Measurements from ENCODE around the gene YY1.

Gene YY1

DNA sequence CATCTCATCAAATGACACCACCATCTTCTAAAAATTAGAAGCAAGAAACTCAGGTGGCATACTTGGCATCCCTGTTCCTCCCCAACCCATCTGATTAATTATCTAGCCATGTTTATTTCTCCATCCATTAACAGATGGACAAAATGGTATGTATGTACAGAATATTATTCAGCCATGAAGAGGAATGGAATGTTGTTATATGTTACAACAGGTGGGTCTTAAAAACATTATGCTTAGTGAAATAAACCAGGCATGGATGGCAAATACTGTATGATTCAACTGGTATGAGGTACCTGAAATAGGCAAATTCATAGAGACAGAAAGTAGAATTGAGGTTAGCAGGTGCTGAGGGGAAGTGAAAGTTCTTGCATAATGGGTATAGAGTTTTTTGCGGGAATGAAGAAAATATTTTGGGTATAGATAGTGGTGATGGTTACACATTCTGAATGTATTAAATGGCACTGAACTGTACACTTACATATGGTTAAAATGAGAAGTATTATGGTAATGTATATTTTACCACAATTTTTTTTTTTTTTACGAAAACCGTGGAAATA is 17.5 kb downstream of the YY1 start:
- no peak for TF ChIP-seq RARB (CRISPR knock-in tag; IDR thresholded peaks at IDR 0.05)
- TF ChIP-seq CSDC2 (CRISPR knock-in tag; IDR thresholded peaks at IDR 0.05) = no peak
- ATAC-seq = no peak

DNA sequence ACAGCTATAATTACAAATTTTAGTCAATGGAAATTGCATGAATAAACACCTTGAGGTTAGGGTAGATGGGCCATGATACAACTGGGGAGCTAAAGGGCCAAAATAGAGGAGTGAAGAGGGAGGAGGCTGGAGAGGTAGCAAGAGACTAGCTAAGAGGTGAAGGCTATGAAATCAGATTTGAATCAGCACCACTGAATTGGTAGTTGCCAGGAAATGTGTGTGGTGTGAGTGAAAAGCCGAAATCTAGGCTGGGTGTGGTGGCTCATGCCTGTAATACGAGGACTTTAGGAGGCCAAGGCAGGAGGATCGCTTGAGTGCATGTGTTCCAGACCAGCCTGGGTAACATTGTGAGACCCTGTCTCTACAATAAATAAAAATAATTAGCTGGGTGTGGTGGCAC is 22.7 kb downstream of the YY1 start:
- ATAC-seq = no peak
- TF ChIP-seq ZNF8 (CRISPR knock-in tag; IDR thresholded peaks at IDR 0.05) = no peak

DNA sequence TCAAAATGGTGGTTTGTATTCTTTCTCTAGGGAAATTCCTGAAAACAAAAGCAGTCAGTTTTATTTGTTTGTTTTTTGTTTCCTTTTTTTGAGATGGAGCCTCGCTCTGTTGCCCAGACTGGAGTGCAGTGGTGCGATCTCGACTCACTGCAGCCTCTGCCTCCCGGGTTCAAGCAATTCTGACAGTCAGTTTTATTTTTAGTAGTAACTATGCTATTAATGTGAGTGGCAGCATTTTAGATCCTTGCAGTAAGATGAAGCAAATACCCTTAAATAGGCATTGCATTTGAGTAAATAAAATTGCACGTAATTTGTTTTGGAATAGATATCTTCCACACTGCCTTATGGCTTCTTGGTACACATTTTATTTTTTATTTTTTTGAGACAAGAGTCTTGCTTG is 23.6 kb downstream of the YY1 start:
- no peak for TF ChIP-seq ARNTL (CRISPR knock-in tag; IDR thresholded peaks at IDR 0.05; ENCODE audit: borderline replicate concordance, low read depth)
- no peak for TF ChIP-seq ZNF70 (CRISPR knock-in tag; IDR thresholded peaks at IDR 0.05)
- no peak for TF ChIP-seq GLIS3 (CRISPR knock-in tag; IDR thresholded peaks at IDR 0.05)
- TF ChIP-seq OSR1 (CRISPR knock-in tag; IDR thresholded peaks at IDR 0.05) = no peak
- no peak for TF ChIP-seq RARB (CRISPR knock-in tag; IDR thresholded peaks at IDR 0.05)
- no peak for TF ChIP-seq ZC3H10 (CRISPR knock-in tag; IDR thresholded peaks at IDR 0.05)
- TF ChIP-seq, protein P1, sequence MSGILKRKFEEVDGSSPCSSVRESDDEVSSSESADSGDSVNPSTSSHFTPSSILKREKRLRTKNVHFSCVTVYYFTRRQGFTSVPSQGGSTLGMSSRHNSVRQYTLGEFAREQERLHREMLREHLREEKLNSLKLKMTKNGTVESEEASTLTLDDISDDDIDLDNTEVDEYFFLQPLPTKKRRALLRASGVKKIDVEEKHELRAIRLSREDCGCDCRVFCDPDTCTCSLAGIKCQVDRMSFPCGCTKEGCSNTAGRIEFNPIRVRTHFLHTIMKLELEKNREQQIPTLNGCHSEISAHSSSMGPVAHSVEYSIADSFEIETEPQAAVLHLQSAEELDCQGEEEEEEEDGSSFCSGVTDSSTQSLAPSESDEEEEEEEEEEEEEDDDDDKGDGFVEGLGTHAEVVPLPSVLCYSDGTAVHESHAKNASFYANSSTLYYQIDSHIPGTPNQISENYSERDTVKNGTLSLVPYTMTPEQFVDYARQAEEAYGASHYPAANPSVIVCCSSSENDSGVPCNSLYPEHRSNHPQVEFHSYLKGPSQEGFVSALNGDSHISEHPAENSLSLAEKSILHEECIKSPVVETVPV (CRISPR knock-in tag; IDR thresholded peaks at IDR 0.05) = no peak
- TF ChIP-seq BACH2 (CRISPR knock-in tag; IDR thresholded peaks at IDR 0.05; ENCODE audit: borderline replicate concordance) = no peak
- TF ChIP-seq, protein P2, sequence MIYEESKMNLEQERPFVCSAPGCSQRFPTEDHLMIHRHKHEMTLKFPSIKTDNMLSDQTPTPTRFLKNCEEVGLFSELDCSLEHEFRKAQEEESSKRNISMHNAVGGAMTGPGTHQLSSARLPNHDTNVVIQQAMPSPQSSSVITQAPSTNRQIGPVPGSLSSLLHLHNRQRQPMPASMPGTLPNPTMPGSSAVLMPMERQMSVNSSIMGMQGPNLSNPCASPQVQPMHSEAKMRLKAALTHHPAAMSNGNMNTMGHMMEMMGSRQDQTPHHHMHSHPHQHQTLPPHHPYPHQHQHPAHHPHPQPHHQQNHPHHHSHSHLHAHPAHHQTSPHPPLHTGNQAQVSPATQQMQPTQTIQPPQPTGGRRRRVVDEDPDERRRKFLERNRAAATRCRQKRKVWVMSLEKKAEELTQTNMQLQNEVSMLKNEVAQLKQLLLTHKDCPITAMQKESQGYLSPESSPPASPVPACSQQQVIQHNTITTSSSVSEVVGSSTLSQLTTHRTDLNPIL (CRISPR knock-in tag; IDR thresholded peaks at IDR 0.05; ENCODE audit: low read depth) = no peak
- TF ChIP-seq ZFP30 (CRISPR knock-in tag; IDR thresholded peaks at IDR 0.05) = no peak
- TF ChIP-seq CSDC2 (CRISPR knock-in tag; IDR thresholded peaks at IDR 0.05) = no peak
- TF ChIP-seq ESRRG (CRISPR knock-in tag; IDR thresholded peaks at IDR 0.05) = no peak
- no peak for TF ChIP-seq TOX (CRISPR knock-in tag; IDR thresholded peaks at IDR 0.05; ENCODE audit: borderline replicate concordance)
- no peak for TF ChIP-seq ZNF8 (CRISPR knock-in tag; IDR thresholded peaks at IDR 0.05)
- TF ChIP-seq, protein P3, sequence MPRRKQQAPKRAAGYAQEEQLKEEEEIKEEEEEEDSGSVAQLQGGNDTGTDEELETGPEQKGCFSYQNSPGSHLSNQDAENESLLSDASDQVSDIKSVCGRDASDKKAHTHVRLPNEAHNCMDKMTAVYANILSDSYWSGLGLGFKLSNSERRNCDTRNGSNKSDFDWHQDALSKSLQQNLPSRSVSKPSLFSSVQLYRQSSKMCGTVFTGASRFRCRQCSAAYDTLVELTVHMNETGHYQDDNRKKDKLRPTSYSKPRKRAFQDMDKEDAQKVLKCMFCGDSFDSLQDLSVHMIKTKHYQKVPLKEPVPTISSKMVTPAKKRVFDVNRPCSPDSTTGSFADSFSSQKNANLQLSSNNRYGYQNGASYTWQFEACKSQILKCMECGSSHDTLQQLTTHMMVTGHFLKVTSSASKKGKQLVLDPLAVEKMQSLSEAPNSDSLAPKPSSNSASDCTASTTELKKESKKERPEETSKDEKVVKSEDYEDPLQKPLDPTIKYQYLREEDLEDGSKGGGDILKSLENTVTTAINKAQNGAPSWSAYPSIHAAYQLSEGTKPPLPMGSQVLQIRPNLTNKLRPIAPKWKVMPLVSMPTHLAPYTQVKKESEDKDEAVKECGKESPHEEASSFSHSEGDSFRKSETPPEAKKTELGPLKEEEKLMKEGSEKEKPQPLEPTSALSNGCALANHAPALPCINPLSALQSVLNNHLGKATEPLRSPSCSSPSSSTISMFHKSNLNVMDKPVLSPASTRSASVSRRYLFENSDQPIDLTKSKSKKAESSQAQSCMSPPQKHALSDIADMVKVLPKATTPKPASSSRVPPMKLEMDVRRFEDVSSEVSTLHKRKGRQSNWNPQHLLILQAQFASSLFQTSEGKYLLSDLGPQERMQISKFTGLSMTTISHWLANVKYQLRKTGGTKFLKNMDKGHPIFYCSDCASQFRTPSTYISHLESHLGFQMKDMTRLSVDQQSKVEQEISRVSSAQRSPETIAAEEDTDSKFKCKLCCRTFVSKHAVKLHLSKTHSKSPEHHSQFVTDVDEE (CRISPR knock-in tag; IDR thresholded peaks at IDR 0.05) = no peak
- ATAC-seq = no peak

DNA sequence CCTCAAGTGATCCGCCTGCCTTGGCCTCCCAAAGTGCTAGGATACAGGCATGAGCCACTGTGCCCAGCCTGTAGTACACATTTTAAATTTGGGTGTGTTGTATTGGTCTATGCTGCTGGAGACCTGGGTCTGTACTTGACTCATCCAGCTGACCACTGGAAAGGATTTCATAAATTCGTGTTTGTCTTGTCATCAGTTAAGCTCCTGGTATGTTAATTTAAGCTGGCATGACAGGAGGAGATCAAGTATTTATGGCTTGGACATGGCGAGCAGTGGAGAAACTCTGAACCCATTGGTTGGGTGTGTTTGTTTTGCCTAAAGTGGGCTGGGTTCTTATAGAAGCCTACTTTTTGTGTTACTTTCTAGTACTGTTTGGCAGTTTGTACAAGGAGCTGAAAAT is 24.2 kb downstream of the YY1 start:
- TF ChIP-seq ZFP30 (CRISPR knock-in tag; IDR thresholded peaks at IDR 0.05) = no peak
- TF ChIP-seq, protein P4, sequence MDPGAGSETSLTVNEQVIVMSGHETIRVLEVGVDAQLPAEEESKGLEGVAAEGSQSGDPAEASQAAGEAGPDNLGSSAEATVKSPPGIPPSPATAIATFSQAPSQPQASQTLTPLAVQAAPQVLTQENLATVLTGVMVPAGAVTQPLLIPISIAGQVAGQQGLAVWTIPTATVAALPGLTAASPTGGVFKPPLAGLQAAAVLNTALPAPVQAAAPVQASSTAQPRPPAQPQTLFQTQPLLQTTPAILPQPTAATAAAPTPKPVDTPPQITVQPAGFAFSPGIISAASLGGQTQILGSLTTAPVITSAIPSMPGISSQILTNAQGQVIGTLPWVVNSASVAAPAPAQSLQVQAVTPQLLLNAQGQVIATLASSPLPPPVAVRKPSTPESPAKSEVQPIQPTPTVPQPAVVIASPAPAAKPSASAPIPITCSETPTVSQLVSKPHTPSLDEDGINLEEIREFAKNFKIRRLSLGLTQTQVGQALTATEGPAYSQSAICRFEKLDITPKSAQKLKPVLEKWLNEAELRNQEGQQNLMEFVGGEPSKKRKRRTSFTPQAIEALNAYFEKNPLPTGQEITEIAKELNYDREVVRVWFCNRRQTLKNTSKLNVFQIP (CRISPR knock-in tag; IDR thresholded peaks at IDR 0.05; ENCODE audit: borderline replicate concordance, low read depth) = no peak
- 0 out of 2 replicates have a peak, but pooled peaks have one; percentile 15 for TF ChIP-seq ISL1 (CRISPR knock-in tag; IDR thresholded peaks at IDR 0.05)
- no peak for TF ChIP-seq ZNF70 (CRISPR knock-in tag; IDR thresholded peaks at IDR 0.05)
- peak; percentile 27; the same call in 1 of the 3 replicates for ATAC-seq

DNA sequence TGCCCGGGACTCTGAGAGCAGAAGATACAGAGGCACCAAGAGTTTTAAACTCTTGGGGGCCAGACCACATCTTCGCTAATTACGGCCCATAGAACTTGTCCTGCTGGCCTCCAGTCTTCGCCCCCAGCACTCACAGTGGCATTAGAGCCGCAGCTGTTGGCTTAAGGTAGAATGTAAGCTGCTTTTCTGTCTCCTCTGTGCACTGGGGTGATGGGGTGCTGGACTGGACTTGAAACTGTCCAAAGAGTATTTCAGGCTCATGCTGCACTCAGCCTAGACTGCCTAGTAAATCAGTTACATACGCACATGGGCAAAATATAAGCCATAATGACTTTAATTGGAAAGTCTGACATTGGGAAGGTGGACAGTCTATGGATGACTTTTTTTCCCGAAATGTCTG is 29.0 kb downstream of the YY1 start:
- no peak for ATAC-seq
- no peak for TF ChIP-seq RARB (CRISPR knock-in tag; IDR thresholded peaks at IDR 0.05)
- TF ChIP-seq, protein P2 (CRISPR knock-in tag; IDR thresholded peaks at IDR 0.05; ENCODE audit: low read depth) = no peak
- TF ChIP-seq ESRRG (CRISPR knock-in tag; IDR thresholded peaks at IDR 0.05) = no peak
- TF ChIP-seq PPARA (CRISPR knock-in tag; IDR thresholded peaks at IDR 0.05; ENCODE audit: borderline replicate concordance) = no peak
- TF ChIP-seq, protein P4 (CRISPR knock-in tag; IDR thresholded peaks at IDR 0.05; ENCODE audit: borderline replicate concordance, low read depth) = no peak
- TF ChIP-seq TCF4 (CRISPR knock-in tag; IDR thresholded peaks at IDR 0.05; ENCODE audit: borderline replicate concordance) = no peak

All from SK-N-SH treated with all-trans-retinoic acid at 6 μM for 48 hours (cell line).